Measurements from ENCODE around the gene SPG21.

Gene SPG21

GRCh38 chr15:64951777-64952418, 37.8 kb downstream of the SPG21 start:
- TF ChIP-seq TAF1 (IDR thresholded peaks at IDR 0.05; ENCODE audit: borderline replicate concordance, insufficient read depth, low read length), result no peak
- TF ChIP-seq POLR2AphosphoS5 (IDR thresholded peaks at IDR 0.05; ENCODE audit: low read depth, low read length), result no peak
- TF ChIP-seq REST (IDR thresholded peaks at IDR 0.05; ENCODE audit: insufficient read depth in 1 of 2, low read depth in 2 of 2, low read length in 2 of 2), result no peak
- TF ChIP-seq SIN3A (IDR thresholded peaks at IDR 0.05; ENCODE audit: borderline replicate concordance, insufficient read depth, low read length), result no peak

GRCh38 chr15:64950888-64951287, 38.8 kb downstream of the SPG21 start:
- no peak for TF ChIP-seq POLR2AphosphoS5 (IDR thresholded peaks at IDR 0.05; ENCODE audit: low read depth, low read length)
- TF ChIP-seq REST (IDR thresholded peaks at IDR 0.05; ENCODE audit: insufficient read depth in 1 of 2, low read depth in 2 of 2, low read length in 2 of 2), result no peak
- no peak for TF ChIP-seq SIN3A (IDR thresholded peaks at IDR 0.05; ENCODE audit: borderline replicate concordance, insufficient read depth, low read length)
- TF ChIP-seq FOXP2 (optimal IDR thresholded peaks at IDR 0.05; ENCODE audit: borderline replicate concordance, extremely low read depth, extremely low read length, insufficient read depth), result no peak
- no peak for TF ChIP-seq TAF1 (IDR thresholded peaks at IDR 0.05; ENCODE audit: borderline replicate concordance, insufficient read depth, low read length)

GRCh38 chr15:64949383-64950186, 40.1 kb downstream of the SPG21 start:
- TF ChIP-seq FOXP2 (optimal IDR thresholded peaks at IDR 0.05; ENCODE audit: borderline replicate concordance, extremely low read depth, extremely low read length, insufficient read depth) (no peak), TAF1 (IDR thresholded peaks at IDR 0.05; ENCODE audit: borderline replicate concordance, insufficient read depth, low read length) (no peak), REST (IDR thresholded peaks at IDR 0.05; ENCODE audit: insufficient read depth in 1 of 2, low read depth in 2 of 2, low read length in 2 of 2) (no peak), SIN3A (IDR thresholded peaks at IDR 0.05; ENCODE audit: borderline replicate concordance, insufficient read depth, low read length) (no peak), POLR2AphosphoS5 (IDR thresholded peaks at IDR 0.05; ENCODE audit: low read depth, low read length) (no peak)

GRCh38 chr15:64948916-64949315, 40.8 kb downstream of the SPG21 start:
- TF ChIP-seq FOXP2 (optimal IDR thresholded peaks at IDR 0.05; ENCODE audit: borderline replicate concordance, extremely low read depth, extremely low read length, insufficient read depth) (no peak), TAF1 (IDR thresholded peaks at IDR 0.05; ENCODE audit: borderline replicate concordance, insufficient read depth, low read length) (no peak), SIN3A (IDR thresholded peaks at IDR 0.05; ENCODE audit: borderline replicate concordance, insufficient read depth, low read length) (no peak), POLR2AphosphoS5 (IDR thresholded peaks at IDR 0.05; ENCODE audit: low read depth, low read length) (no peak), REST (IDR thresholded peaks at IDR 0.05; ENCODE audit: insufficient read depth in 1 of 2, low read depth in 2 of 2, low read length in 2 of 2) (no peak)

Data from PFSK-1 (cell line).